Activated naive CD8-positive, alpha-beta T cell (primary cell): ENCODE data around the gene TOE1.
"Not testable (repeated sequence)": the region's sequence is repeated elsewhere in the genome, so short reads cannot be mapped to it uniquely, and the experiment has no call there.

Experiments used
- H3K27ac Mint-ChIP-seq: one replicate; pipeline ENCODE4 v1.8.0; 2021; ENCODE audit warnings: mixed read lengths
- H3K27me3 Mint-ChIP-seq: one replicate; pipeline ENCODE4 v1.8.0; 2021; ENCODE audit warnings: mixed read lengths
- H3K36me3 Mint-ChIP-seq: one replicate; pipeline ENCODE4 v1.8.0; 2021; ENCODE audit warnings: mixed read lengths
- H3K4me1 Mint-ChIP-seq: one replicate; pipeline ENCODE4 v1.8.0; 2021; ENCODE audit warnings: low read depth, mixed read lengths
- H3K4me3 Mint-ChIP-seq: one replicate; pipeline ENCODE4 v1.8.0; 2021; ENCODE audit warnings: mild to moderate bottlenecking, mixed read lengths
- H3K9me3 Mint-ChIP-seq: one replicate; pipeline ENCODE4 v1.8.0; 2021; ENCODE audit warnings: low read depth, mixed read lengths

Gene TOE1

GRCh38 chr1:45339789-45340558 is at the start of gene TOE1, which contains the start of gene MUTYH:
TSS of gene TOE1 (plus strand) at chr1:45340170. CDS start at chr1:45340253, 83 bp downstream.
TSS of gene MUTYH (minus strand) at chr1:45340440. CDS start at chr1:45334505, 5,935 bp downstream.
- peaks cover 13% of the 10 kb centered on the region for H3K36me3 Mint-ChIP-seq
- H3K4me1 Mint-ChIP-seq = peaks cover 46% of the 10 kb centered on the region

DNA sequence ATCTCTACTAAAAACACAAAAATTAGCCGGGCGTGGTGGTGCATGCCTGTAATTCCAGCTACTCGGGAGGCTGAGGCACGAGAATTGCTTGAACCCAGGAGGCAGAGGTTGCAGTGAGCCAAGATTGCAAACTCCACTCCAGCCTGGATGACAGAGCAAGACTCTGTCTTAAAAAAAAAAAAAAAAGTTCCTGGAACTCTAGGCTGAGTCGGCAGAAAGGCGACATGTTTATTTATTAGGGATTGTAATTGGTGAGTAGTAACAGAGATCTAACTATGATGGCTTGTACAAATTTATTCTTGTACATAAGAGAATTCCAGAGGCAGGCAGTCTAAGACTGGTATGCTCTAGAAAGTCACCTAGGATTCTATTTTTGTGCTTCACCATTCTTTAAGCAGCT is 49.0 kb upstream of the TOE1 start:
- not testable (repeated sequence) for H3K27me3 Mint-ChIP-seq, H3K27ac Mint-ChIP-seq, H3K4me3 Mint-ChIP-seq, H3K9me3 Mint-ChIP-seq, H3K36me3 Mint-ChIP-seq, H3K4me1 Mint-ChIP-seq

More at GRCh38 chr1:45339789-45340558, at the start of gene TOE1, which contains the start of gene MUTYH:
- Mint-ChIP-seq H3K9me3 (no peaks in the 10 kb centered on the region), H3K27me3 (no peaks in the 10 kb centered on the region), H3K4me3 (peak within 1 kb of the TSS; percentile 100), H3K27ac (peak within 1 kb of the TSS; percentile 100)

DNA sequence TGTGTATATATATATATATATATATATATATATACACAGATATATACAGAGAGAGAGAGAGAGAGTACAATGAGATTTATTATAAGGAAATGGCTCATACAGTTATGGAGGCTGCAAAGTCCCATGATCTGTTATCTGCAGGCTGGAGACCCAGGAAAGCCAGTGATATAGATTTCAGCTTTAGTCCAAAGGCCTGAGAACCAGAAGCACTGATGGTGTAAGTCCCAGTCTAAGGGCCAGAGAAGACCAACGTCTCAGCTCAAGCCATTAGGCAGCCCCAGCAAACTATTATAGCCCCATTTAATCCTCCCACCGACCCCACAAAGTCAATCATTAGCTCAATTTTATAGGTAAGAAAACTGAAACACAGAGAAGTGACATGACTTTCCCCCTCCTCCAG is 48.3 kb upstream of the TOE1 start:
- Mint-ChIP-seq H3K36me3 (no peaks in the 10 kb centered on the region), H3K27me3 (no peaks in the 10 kb centered on the region), H3K9me3 (no peaks in the 10 kb centered on the region), H3K4me1 (no peaks in the 10 kb centered on the region), H3K4me3 (no peak overlapping the region), H3K27ac (no peak overlapping the region)

- Mint-ChIP-seq H3K4me1 (peaks cover 4% of the 10 kb centered on the region), H3K27me3 (no peaks in the 10 kb centered on the region), H3K4me3 (no peak overlapping the region), H3K27ac (no peak overlapping the region), H3K36me3 (no peaks in the 10 kb centered on the region), H3K9me3 (no peaks in the 10 kb centered on the region)
Observed at GRCh38 chr1:45297666-45298356, 42.2 kb upstream of the TOE1 start.

GRCh38 chr1:45299296-45299695 is 40.7 kb upstream of the TOE1 start:
- Mint-ChIP-seq H3K27ac (no peak overlapping the region), H3K36me3 (no peaks in the 10 kb centered on the region), H3K9me3 (no peaks in the 10 kb centered on the region), H3K27me3 (no peaks in the 10 kb centered on the region), H3K4me1 (peaks cover 7% of the 10 kb centered on the region), H3K4me3 (no peak overlapping the region)

DNA sequence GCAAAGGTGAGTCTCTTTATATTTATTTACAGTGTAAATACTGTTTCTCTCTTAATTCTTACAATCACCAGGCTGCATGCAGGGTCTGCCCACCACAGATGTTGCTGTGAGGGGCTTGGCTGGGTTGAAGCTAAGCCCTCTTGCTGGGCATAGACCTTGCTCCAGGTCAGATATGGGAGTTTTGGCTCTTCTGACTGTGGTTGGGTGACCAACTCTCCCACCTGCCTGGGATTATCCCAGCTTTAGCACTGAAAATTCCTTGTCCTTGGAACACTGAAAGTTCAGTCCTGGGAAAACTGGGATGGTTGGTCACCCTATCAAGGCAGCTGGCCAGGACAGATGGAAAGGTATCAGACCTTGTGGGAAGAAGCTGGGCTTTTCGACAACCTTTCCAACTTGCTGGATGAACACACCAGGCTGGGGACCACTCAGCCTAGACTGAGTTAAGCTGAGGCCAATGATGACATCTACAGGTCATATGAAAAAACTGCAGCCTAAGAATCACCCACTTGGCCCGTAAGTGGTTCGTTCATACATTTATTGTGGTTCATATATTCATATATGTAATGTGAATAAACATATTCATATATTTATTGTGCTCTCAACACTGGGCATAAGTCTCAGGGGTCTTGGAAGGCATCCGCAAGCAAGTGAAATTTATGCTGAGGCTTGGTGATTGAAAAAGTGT is 39.8 kb upstream of the TOE1 start:
- Mint-ChIP-seq H3K4me1 (peaks cover 16% of the 10 kb centered on the region), H3K27me3 (no peaks in the 10 kb centered on the region), H3K27ac (no peak overlapping the region), H3K36me3 (no peaks in the 10 kb centered on the region), H3K4me3 (no peak overlapping the region), H3K9me3 (no peaks in the 10 kb centered on the region)

- no peak overlapping the region for H3K27ac Mint-ChIP-seq
- H3K36me3 Mint-ChIP-seq = no peaks in the 10 kb centered on the region
- no peaks in the 10 kb centered on the region for H3K27me3 Mint-ChIP-seq
- H3K4me1 Mint-ChIP-seq = peaks cover 21% of the 10 kb centered on the region
- H3K4me3 Mint-ChIP-seq = no peak overlapping the region
- no peaks in the 10 kb centered on the region for H3K9me3 Mint-ChIP-seq
Observed at GRCh38 chr1:45300669-45300997, 39.3 kb upstream of the TOE1 start.

GRCh38 chr1:45302505-45303150 is 37.3 kb upstream of the TOE1 start:
- Mint-ChIP-seq H3K4me1 (peaks cover 36% of the 10 kb centered on the region), H3K27me3 (no peaks in the 10 kb centered on the region), H3K36me3 (no peaks in the 10 kb centered on the region), H3K4me3 (peak overlapping the region; percentile 48), H3K9me3 (no peaks in the 10 kb centered on the region), H3K27ac (peak overlapping the region; percentile 16)

DNA sequence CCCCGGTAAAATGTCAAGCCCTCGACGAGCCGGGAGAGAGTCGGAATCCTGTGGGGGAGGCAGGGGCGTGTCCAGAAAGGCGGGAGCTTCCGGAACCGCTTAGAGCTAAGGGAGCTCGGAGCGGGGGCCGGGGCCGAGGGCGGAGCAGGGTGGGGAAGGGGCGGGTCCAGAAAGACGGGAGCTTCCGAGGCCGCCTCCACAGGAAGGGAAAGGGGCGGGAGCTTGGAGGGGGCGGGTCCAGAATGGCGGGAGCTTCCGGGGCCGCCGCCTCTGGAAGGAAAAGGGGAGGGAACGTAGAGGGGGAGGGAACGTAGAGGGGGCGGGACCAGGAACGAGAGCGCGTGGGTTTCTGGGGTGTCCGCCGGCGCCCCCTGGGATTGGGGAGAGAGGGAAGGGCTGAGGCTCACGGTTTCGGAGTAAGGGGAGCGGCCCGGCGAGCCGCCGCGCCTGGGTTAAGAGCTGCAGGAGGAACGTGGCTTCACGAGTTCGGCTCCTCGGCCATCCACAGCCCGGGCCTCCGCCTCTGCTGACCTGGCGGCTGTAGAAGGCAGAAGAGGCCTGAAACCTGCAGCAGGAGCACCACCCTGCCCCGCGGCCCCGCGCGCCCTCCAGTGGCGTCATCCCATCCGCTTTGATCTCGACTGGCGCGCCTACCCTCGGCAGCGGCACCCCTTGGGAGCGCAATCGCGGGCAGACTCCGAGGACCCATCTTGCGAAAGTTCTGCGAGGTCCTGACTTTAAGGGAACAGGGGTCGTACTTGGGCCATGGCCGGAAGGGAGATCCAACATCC is 36.3 kb upstream of the TOE1 start:
- Mint-ChIP-seq H3K27me3 (no peaks in the 10 kb centered on the region), H3K27ac (peak overlapping the region; percentile 96), H3K9me3 (no peaks in the 10 kb centered on the region), H3K36me3 (no peaks in the 10 kb centered on the region), H3K4me3 (peak overlapping the region; percentile 91), H3K4me1 (peaks cover 36% of the 10 kb centered on the region)

- H3K36me3 Mint-ChIP-seq = no peaks in the 10 kb centered on the region
- H3K27ac Mint-ChIP-seq = peak overlapping the region; percentile 96
- peaks cover 36% of the 10 kb centered on the region for H3K4me1 Mint-ChIP-seq
- no peaks in the 10 kb centered on the region for H3K27me3 Mint-ChIP-seq
- H3K9me3 Mint-ChIP-seq = no peaks in the 10 kb centered on the region
- peak overlapping the region; percentile 91 for H3K4me3 Mint-ChIP-seq
Observed at GRCh38 chr1:45304311-45305081, 35.5 kb upstream of the TOE1 start.

DNA sequence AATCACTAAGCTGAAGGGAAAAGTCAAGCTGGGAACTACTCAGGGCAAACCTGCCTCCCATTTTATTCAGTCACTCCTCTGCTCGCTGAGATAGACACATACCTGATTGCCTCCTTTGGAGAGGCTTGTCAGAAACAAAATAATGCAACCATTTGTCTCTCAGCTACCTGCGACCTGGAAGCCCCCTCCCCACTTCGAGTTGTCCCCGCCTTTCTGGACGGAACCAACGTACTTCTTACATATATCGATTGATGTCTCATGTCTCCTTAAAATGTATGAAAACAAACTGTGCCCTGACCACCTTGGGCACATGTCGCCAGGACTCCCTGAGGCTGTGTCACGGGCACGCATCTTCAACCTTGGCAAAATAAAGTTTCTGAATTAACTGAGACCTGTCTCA is 34.7 kb upstream of the TOE1 start:
- H3K27ac Mint-ChIP-seq = peak overlapping the region; percentile 96

GRCh38 chr1:45306319-45306718 is 33.7 kb upstream of the TOE1 start:
- H3K36me3 Mint-ChIP-seq = no peaks in the 10 kb centered on the region

More for the DNA sequence above, 34.7 kb upstream of the TOE1 start:
- Mint-ChIP-seq H3K4me1 (peaks cover 36% of the 10 kb centered on the region), H3K36me3 (no peaks in the 10 kb centered on the region), H3K9me3 (no peaks in the 10 kb centered on the region), H3K4me3 (peak overlapping the region; percentile 83), H3K27me3 (no peaks in the 10 kb centered on the region)

GRCh38 chr1:45306905-45307304 is 33.1 kb upstream of the TOE1 start:
- Mint-ChIP-seq H3K9me3 (no peaks in the 10 kb centered on the region), H3K27me3 (no peaks in the 10 kb centered on the region), H3K4me1 (peaks cover 34% of the 10 kb centered on the region), H3K4me3 (peak overlapping the region; percentile 30), H3K27ac (no peak overlapping the region), H3K36me3 (no peaks in the 10 kb centered on the region)

More at GRCh38 chr1:45306319-45306718, 33.7 kb upstream of the TOE1 start:
- H3K27ac Mint-ChIP-seq = peak overlapping the region; percentile 89
- no peaks in the 10 kb centered on the region for H3K9me3 Mint-ChIP-seq
- peaks cover 36% of the 10 kb centered on the region for H3K4me1 Mint-ChIP-seq
- peak overlapping the region; percentile 83 for H3K4me3 Mint-ChIP-seq
- no peaks in the 10 kb centered on the region for H3K27me3 Mint-ChIP-seq
